ENCODE data around the gene TRH. TPM values are rescaled to one million over a fixed set of nuclear protein-coding genes. Genes with fewer than 3 reads are reported as not detected.

The TRH gene
- total and polyA plus RNA-seq, 2 of the 4 experiments (the other 2 are of a cell fraction) = not detected

GRCh38 chr3:129962600-129962999 lies 11.9 kb upstream of the TRH start:
- no peak for ATAC-seq (ENCODE audit: low read depth)
- H2BK120ac ChIP-seq (ENCODE audit: low read depth, low read length) = no peak overlapping the region
- no peak overlapping the region for H3K14ac ChIP-seq (replicated peaks; ENCODE audit: low read depth, low read length)
- no peak overlapping the region for H2AFZ ChIP-seq (replicated peaks; ENCODE audit: low read length, poor library complexity)
- no peak for TF ChIP-seq RAD21 (IDR thresholded peaks at IDR 0.05; ENCODE audit: low read length)
- TF ChIP-seq NFE2L2 (IDR thresholded peaks at IDR 0.05; ENCODE audit: low read depth, low read length) = no peak
- no peak for TF ChIP-seq MAZ (IDR thresholded peaks at IDR 0.05; ENCODE audit: borderline replicate concordance, low read depth, low read length)
- no peak for TF ChIP-seq FOS (IDR thresholded peaks at IDR 0.05; ENCODE audit: low read depth, low read length)
- TF ChIP-seq MAFK (IDR thresholded peaks at IDR 0.05; ENCODE audit: low read depth, low read length) = no peak
- no peak for TF ChIP-seq MXI1 (IDR thresholded peaks at IDR 0.05; ENCODE audit: borderline replicate concordance, low read depth, low read length)
- TF ChIP-seq CEBPB (IDR thresholded peaks at IDR 0.05; ENCODE audit: low read depth, low read length) = no peak
- TF ChIP-seq SMC3 (IDR thresholded peaks at IDR 0.05; ENCODE audit: low read depth, low read length) = no peak
- no peak for DNase-seq
- POLR2A ChIA-PET (ENCODE audit: unreplicated experiment) = no interaction called here
- no peak overlapping the region for H2AK5ac ChIP-seq (ENCODE audit: low read depth, low read length)
- no peaks in the 10 kb centered on the region for H3K36me3 ChIP-seq (ENCODE audit: control insufficient read depth, insufficient read depth, low read length)
- no peak overlapping the region for H3K23ac ChIP-seq (ENCODE audit: low read depth, low read length)
- no peak overlapping the region for H2BK15ac ChIP-seq (ENCODE audit: low read depth, low read length)
- no peaks in the 10 kb centered on the region for H3K79me1 ChIP-seq (ENCODE audit: low read depth in 1 of 2, low read length in 2 of 2)
- no peak overlapping the region for H2BK5ac ChIP-seq (ENCODE audit: low read depth, low read length, poor library complexity, severe bottlenecking)
- no TSS peak for BruUV-seq (replicated peaks)
- H2BK20ac ChIP-seq (ENCODE audit: low read depth, low read length) = no peak overlapping the region
- no peaks in the 10 kb centered on the region for H3K4me1 ChIP-seq (ENCODE audit: control insufficient read depth, insufficient read depth, low read length)
- CTCF ChIA-PET = interaction anchor here (0.6 to 1.7 kb wide), 2 partner anchors 20 to 25 kb away, joined by 3 to 4 read pairs; no protein-coding TSS in a partner anchor
- dilution Hi-C loops (cut with HindIII; ENCODE audit: low sequenced_read_pairs, unreplicated experiment) = no loop called here
- no peak overlapping the region for H4K8ac ChIP-seq (ENCODE audit: low read depth in 2 of 2, low read length in 2 of 2)
- H3K18ac ChIP-seq (ENCODE audit: low read depth, low read length) = no peak overlapping the region
- H3K9ac ChIP-seq (ENCODE audit: low read depth, low read length) = no peak overlapping the region
- no peak overlapping the region for H4K91ac ChIP-seq (ENCODE audit: insufficient read depth, low read depth, low read length)
- peaks cover 69% of the 10 kb centered on the region for H3K27me3 ChIP-seq (ENCODE audit: control insufficient read depth, insufficient read depth, low read length)
- no peak overlapping the region for H3K4ac ChIP-seq (ENCODE audit: low read depth, low read length)
- H3K4me2 ChIP-seq (ENCODE audit: low read depth, low read length) = no peak overlapping the region
- H4K5ac ChIP-seq (ENCODE audit: low read depth, low read length) = no peak overlapping the region
- in situ Hi-C loops (cut with MboI; ENCODE audit: low sequenced_read_pairs) = no loop called here
- WGBS, 2 experiments (ENCODE audit: extremely low coverage in 2 of 2, insufficient read length in 1 of 2) = no CpG with 5 or more reads among the region's 3 CpGs
- no peak overlapping the region for H3K27ac ChIP-seq (ENCODE audit: insufficient read depth, low read length)
- intact Hi-C loops (cut with micrococcal nuclease) = no loop called here
- no peak overlapping the region for H3K56ac ChIP-seq (ENCODE audit: extremely low read depth, insufficient read depth, low read length)
- peaks cover 2% of the 10 kb centered on the region; the same call in 1 of the 2 replicates for H3K9me1 ChIP-seq (ENCODE audit: insufficient read depth, low read length)
- no peak overlapping the region for H3K4me3 ChIP-seq (ENCODE audit: insufficient read depth, low read depth, low read length)
- H3K9me3 ChIP-seq (ENCODE audit: control insufficient read depth, insufficient read depth, low read length) = no peaks in the 10 kb centered on the region; the same call in 1 of the 2 replicates
- H2AK9ac ChIP-seq (replicated peaks; ENCODE audit: low read depth, low read length, poor library complexity) = no peak overlapping the region
- H4K20me1 ChIP-seq (ENCODE audit: insufficient read depth, low read length) = no peaks in the 10 kb centered on the region
